Measurements from ENCODE around the gene RHEB.

The RHEB gene

GRCh38 chr7:151468217-151469018, 51.3 kb downstream of the RHEB start:
- peak; percentile 65 for DNase-seq

GRCh38 chr7:151465169-151465568, 54.5 kb downstream of the RHEB start:
- DNase-seq: no peak

GRCh38 chr7:151462306-151462779, 57.4 kb downstream of the RHEB start:
- no peak for DNase-seq

GRCh38 chr7:151461942-151462230, 57.8 kb downstream of the RHEB start:
- DNase-seq: no peak

GRCh38 chr7:151461096-151461941, 58.4 kb downstream of the RHEB start:
- DNase-seq: no peak

GRCh38 chr7:151460474-151460855, 59.2 kb downstream of the RHEB start:
- DNase-seq: no peak

- DNase-seq: peak; percentile 88
These were observed 59.8 kb downstream of the RHEB start for GRCh38 chr7:151459726-151460473.

- no peak for DNase-seq
These were observed 62.2 kb downstream of the RHEB start for GRCh38 chr7:151457534-151457933.

- no peak for DNase-seq
These were observed 62.9 kb downstream of the RHEB start for GRCh38 chr7:151456782-151457181.

- DNase-seq: no peak
These were observed 63.4 kb downstream of the RHEB start for GRCh38 chr7:151456276-151456675.

GRCh38 chr7:151455690-151456089, 64.0 kb downstream of the RHEB start:
- DNase-seq: no peak

GRCh38 chr7:151454932-151455530, 64.7 kb downstream of the RHEB start:
- DNase-seq: no peak

GRCh38 chr7:151454305-151454704, 65.4 kb downstream of the RHEB start:
- no peak for DNase-seq

GRCh38 chr7:151453326-151453791, 66.3 kb downstream of the RHEB start:
- no peak for DNase-seq

- DNase-seq: no peak
These were observed 66.9 kb downstream of the RHEB start for GRCh38 chr7:151452680-151453325.

- DNase-seq: no peak
These were observed 67.8 kb downstream of the RHEB start for GRCh38 chr7:151451626-151452571.

GRCh38 chr7:151451156-151451555, 68.5 kb downstream of the RHEB start:
- DNase-seq: no peak

- DNase-seq: no peak
These were observed 69.7 kb downstream of the RHEB start for GRCh38 chr7:151449990-151450389.

GRCh38 chr7:151448261-151449252, 71.1 kb downstream of the RHEB start:
- DNase-seq: peak; percentile 89

- DNase-seq: no peak
These were observed 71.8 kb downstream of the RHEB start for GRCh38 chr7:151447901-151448260.

Measured in retina (tissue), 1 donor.